ENCODE results near the gene PRKD1.

DNA sequence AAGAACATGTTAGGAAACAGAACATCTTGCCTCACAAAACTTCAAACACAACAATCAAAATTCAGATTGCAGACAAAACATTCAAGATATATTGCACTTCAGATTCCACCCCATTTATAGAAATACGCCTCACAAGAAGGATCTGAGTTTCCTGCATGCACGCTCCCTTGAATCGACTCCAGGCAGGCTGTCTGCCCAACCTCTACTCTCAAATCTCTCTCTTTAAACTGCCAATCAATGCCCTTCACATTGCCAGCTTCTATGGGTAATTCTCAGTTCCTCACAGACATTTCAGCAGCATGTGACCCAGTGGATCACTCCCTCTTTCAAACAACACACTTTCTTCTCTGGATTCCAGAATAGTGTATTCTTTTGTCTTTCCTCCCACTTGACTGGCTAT lies 184.1 kb downstream of the PRKD1 start:
- TF ChIP-seq TEAD4 (IDR thresholded peaks at IDR 0.05) (no peak), EGR1 (IDR thresholded peaks at IDR 0.05) (no peak), REST (IDR thresholded peaks at IDR 0.05; ENCODE audit: low read depth) (no peak), EP300 (IDR thresholded peaks at IDR 0.05; ENCODE audit: borderline replicate concordance) (no peak), YY1 (IDR thresholded peaks at IDR 0.05; ENCODE audit: low read depth) (no peak), CEBPB (IDR thresholded peaks at IDR 0.05) (no peak), MAX (IDR thresholded peaks at IDR 0.05) (no peak), ZBTB7A (IDR thresholded peaks at IDR 0.05; ENCODE audit: low read depth) (no peak), RAD21 (IDR thresholded peaks at IDR 0.05; ENCODE audit: low read depth) (no peak), TCF12 (IDR thresholded peaks at IDR 0.05; ENCODE audit: low read depth) (no peak), TAF1 (IDR thresholded peaks at IDR 0.05; ENCODE audit: low read depth) (no peak), CREB1 (IDR thresholded peaks at IDR 0.05; ENCODE audit: low read depth) (no peak)

Measured in Ishikawa (cell line).